DMS53 treated with DMSO at 0.1 percent for 48 hours (cell line): ENCODE data around the gene CTSK.
A peak's percentile ranks its signal among the peaks of the same experiment; 100 is the strongest.
"Not testable (repeated sequence)": the region's sequence is repeated elsewhere in the genome, so short reads cannot be mapped to it uniquely, and the experiment has no call there.

ENCODE experiments used
- DNase-seq: peaks from one replicate; lab custom pipeline; 2025; ENCODE audit not compliant: unreplicated experiment; lab: John Stamatoyannopoulos, UW

Gene CTSK

DNA sequence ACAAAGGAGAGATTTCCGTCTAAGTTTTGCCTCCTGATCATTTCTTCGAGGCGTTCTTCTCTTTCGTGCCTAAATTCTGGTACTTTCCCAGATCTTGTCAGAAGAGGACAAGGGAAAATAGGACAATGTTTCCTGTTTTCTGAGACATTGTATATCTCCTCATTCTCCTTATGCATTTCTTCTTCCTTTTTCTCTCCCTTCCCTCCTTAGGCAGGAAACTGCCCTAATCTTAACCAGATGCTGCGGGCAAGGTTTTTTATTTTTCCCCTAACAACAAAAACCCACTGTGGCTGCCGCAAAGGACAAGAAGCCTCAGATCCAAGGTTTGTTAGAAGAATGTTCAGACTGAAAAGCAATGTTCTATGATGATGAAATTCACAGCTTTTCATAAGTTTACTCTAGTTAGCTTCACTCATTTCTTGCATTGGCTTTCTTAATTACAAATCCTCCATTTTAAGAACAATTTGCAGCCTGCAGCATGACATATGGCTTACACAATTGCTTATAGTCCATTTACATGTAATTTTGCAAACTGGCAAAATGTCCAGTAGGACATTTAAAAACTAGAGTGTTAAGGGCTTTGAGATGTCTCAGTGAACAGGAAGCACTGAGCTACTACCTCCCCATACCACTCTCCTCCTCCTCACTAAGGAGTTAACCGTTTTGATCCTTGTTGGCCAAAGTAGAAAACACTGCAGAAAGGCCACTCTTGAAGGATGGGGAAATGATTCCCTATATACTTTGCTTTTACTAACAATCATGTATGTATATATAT lies 624 bp downstream of the CTSK start:
- no peak for DNase-seq

DNA sequence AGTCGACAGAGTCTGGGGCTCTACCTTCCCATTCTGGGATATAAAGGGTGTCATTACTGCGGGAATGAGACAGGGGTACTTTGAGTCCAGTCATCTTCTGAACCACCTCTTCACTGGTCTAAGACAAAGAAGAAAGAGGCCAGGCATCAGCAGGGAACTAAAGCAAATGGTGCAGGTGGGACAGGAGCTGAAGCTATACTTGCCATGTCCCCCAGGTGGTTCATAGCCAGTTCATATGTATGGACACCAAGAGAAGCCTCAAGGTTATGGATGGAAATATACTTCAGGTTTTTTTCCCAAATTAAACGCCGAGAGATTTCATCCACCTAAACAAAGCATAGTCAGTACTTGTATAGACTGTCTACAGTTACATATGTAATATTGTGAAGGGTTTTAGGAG lies 2.2 kb downstream of the CTSK start:
- DNase-seq = no peak

DNA sequence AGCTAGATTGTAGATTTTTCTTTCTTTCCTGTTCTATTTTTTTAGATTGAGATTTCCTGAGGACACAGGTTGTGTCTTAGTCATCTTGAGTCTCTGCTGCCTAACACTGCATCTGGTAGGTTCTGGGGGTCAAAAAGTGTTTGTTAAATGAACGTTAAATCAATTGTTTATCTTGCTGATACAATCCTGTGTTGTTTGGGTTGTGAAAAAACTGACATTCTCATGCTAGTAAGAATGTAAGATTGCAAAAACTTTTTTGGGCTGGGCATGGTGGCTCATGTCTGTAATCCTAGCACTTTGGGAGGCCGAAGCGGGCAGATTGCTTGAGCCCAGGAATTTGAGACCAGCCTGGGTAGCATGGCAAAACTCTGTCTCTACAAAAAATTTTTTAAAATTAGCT lies 3.4 kb downstream of the CTSK start:
- DNase-seq = no peak

DNA sequence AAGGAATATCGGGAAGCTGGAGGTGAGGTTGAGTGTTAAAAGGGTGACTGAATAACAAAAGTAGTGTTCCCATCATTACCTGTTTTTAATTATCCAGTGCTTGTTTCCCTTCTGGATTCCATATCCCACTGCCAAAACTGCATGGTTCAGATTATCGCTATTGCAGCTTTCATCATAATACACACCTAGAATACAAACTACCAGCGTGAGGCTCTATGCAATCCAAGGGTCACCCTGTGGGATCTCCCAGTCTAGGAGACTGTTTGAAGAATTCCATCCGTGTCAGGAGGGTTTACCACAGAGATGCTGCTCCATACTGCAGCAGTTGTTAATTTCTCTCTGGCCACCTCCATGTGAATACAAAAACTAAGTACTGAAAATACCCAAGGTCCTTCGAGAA lies 9.0 kb downstream of the CTSK start:
- DNase-seq = no peak

DNA sequence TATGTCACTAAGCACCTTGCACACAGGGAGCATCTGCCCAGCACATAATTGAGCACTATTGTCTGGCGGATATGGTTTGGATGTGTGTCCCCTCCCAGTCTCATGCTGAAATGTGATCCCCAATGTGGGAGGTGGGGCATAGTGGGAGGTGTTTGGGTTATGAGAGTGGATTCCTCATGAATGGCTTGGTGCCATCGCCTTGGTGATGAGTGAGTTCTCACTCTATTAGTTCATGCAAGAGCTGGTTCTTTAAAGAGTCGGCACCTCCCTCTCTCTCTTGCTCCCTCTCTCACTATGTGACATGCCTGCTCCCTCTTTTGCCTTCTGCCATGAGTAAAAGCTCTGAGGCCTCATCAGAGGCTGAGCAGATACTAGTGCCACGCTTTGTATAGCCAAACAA lies 9.5 kb downstream of the CTSK start:
- no peak for DNase-seq

DNA sequence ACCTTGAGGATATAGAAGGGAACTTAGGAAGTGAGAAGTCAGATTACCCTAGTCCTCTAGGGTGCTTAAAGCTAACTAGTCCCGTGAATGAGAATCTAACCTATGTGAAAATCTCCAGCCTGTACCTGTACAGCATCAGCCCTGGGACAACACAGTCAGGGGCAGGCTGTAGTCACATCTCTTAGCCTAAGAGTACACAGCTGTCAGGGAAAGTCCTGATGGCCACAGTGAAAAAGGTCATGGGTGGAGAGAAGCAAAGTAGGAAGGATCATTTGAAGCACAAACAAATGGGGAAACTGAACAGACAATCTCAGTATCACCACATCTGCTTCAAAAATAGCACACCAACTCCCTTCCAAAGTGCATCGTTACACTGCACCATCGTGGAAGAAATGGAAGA lies 11.7 kb downstream of the CTSK start:
- DNase-seq = no peak

DNA sequence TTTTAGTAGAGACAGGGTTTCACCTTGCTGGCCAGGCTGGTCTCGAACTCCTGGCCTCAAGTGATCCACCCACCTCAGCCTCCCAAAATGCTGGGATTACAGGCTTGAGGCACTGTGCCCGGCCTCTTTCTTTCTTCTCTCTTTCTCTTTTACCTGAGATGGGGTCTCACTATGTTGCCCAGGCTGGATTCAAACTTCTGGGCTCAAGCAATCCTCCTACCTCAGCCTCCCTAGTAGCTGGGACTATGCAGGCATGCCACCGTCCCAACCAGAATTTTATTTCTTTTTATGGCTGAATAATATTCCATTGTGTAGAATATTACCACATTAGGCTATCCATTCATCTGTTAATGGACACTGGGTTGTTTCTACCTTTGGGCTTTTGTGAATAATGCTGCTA lies 14.3 kb downstream of the CTSK start:
- DNase-seq = not testable (repeated sequence)

DNA sequence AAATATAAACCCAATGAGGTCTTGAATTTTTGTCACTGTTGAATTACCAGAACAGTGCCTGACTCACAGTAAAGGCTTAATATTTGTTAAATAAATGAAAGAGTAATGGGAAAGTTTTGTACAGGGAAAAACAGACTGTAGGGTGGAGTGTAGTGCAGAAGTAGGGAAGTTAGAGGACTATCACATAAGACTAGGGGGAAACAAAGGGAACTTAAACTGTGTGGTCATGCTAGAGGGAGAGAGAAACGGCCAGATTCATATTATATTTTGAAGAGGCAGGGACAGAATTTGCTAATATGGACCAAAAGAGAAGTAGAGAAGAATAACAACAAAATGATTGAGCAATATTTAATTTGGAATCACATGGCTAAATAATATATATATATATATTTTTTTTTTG lies 14.8 kb downstream of the CTSK start:
- no peak for DNase-seq

DNA sequence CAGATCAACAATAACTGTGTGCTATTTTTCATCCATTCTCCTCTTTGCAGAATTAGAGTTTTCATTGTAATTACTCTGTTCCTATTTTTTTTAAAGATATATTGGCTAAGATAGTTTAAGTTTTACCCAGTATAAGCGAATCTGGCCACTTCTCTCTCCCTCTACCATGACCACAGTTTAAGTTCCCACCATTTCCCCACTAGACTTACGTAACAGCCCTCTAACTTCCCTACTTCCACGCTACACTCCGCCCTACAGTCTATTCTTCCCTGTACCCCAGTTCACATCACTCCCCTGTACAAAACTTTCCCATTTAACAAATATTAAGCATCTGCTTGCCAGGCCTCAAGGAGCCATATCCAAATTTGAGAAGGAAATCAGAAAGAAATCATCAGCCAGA lies 16.5 kb downstream of the CTSK start:
- no peak for DNase-seq

DNA sequence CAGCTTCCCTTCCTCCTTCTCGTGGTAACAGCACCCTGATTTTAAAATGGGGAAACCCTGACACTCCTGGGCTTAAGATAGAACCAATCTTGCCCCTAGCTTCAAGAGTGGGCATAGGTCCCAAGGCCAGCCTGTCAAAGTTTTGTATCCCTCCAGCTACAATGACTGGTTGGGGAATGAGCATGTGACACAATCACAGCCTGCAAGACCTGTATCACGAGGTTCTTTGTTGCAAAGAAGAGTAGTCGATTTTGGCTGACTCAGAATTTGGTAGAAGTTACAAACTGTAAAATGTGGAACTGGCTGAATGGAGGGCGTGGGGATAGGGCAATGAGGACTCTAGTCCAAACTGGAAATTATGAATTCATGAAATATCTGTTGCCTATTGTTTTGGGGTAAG lies 18.7 kb downstream of the CTSK start:
- DNase-seq = no peak

DNA sequence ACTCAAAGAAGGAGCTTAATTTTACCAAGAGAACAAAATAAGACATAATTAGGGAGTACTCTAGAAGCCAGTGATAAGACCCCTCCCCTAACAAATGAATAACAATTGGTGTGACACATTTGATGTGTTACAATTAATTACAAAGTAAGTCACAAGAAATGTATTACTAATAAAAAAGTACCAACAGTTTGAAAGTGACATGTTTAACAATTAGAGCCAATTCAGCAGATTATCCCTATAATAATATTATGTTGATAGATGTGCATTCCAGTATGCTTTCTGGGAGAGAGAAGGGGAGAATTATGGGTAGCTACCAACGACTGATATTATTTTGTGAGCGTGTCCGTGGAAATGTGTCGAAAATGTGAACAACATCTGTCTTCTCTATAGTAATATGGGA lies 19.1 kb downstream of the CTSK start:
- no peak for DNase-seq

DNA sequence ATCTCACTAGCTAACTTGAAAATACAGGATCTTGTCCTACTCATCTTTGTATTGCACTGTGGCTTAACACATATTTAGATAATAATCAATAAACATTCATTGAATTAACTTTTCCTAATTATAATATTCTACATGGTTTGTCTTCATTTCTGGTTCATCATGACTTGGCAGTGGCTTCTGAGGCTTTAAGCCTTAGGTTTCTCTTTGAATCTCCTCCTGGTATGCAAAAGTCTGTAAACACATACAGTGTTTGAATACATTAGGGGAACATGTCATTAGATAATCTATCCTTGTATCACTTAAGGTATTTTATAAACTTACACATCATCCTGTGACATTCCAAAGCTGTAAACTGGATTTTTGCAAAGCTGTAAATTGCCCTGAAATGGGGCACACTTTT lies 20.6 kb downstream of the CTSK start:
- DNase-seq = no peak

DNA sequence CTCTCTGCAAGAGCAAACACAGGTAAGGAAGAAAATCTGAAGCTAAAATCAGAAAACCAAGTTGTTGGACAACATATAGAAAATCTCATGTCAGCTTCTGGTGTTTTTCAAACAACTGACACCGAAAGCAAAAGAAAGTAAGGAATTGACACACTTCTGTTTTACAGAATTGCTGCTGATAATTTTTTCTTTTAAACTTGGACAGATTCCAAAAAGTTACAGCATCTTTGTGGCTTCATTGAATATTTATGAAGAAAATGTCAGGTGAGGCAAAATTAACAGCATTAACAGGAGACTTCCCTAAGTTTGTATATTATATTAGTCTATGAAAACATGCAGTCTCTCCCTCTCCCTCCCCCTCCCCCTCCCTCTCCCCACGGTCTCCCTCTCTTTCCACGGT lies 27.6 kb downstream of the CTSK start:
- no peak for DNase-seq

DNA sequence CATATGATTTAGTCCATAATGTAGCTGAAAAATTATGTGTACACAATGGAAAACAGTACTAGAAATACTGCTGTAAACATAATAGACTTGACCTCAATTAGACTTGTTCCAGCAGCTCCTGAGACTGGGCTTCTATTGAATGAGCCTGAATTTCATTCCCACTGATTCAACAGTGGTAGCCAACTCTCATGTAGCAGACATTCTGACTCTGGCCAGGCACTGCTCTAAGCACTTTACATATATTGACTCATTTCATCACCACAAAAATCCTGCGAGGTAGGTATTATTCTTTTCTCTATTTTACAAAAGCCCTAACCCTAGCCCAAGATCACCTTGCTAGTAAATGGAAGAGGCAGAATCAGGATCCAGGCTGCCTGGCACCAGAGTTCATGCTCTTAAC lies 29.7 kb downstream of the CTSK start:
- no peak for DNase-seq

DNA sequence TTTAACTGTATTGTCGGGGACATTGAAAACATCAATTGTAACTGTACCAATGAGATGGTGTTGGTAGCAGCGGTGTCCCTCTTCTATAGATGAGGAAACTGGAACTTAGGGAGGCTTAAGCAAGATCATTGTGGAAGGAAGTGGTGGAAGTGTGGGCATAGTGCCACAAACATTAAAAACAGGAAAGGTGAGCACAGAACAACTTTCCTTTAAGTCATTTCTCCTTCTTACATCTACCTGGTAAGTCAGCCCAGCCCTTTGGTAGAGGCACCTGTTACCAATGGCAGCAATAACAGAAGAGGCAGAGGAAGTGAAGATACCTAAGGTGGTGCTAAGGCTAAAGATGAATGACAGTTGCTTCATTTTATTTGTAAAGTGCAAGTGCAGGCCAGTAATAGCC lies 30.5 kb downstream of the CTSK start:
- no peak for DNase-seq

DNA sequence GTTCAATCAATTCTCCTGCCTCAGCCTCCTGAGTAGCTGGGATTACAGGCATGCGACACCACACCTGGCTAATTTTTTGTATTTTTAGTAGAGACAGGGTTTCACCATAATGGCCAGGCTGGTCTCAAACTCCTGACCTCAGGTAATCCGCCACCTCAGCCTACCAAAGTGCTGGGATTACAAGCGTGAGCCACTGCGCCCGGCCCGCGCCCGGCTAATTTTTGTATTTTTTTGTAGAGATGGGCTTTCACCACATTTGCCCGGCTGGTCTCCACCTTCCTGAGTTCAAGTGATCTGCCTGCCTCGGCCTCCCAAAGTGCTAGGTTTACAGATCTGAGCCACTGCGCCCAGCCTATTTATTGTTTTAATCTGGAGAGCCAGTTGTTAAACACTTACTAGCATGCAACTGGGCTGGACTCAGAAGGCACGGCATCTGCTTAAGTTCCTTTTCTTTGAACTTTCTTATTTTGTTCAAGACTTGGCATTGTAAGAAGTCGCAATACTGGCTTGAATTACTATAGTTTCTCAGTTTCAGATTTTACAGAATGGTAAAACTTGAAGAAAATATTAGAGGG lies 32.0 kb downstream of the CTSK start:
- DNase-seq = not testable (repeated sequence)

DNA sequence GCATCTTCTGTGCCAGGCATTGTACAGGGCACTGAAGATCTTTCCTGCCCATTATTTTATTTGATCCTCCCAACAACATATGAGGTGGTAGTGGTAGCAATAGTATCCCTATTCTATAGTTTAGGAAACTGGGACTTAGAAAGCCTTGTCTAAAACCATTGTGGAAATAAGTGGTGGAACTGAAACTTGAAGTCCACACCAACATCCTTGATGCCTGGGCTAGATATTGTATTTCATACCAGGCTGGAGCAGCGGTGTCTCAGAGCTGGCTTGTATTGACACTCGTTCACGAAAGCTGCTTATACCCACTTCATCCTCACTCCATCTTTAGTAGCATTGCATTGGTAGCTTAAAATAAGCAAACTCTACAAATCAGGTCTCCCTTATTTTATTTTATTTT lies 32.8 kb downstream of the CTSK start:
- DNase-seq = no peak

DNA sequence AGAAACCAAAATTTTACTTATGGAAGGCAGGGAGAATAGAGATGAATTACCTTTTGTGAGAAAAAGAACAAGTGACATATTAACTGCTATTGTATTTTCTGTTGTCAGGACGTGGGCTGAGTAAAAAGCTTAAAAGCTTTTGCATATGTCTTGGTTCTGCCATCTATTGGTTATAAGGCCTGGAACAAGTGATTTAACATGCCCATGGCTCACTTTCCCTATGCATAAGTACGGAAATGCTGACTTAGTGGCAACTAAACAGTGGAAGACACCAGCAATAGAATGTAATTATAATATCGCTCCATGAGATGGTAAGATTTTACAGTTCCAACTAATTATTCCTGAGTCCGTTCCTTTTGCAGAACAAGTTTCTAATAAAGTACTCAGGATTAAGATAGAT lies 35.7 kb downstream of the CTSK start:
- no peak for DNase-seq

DNA sequence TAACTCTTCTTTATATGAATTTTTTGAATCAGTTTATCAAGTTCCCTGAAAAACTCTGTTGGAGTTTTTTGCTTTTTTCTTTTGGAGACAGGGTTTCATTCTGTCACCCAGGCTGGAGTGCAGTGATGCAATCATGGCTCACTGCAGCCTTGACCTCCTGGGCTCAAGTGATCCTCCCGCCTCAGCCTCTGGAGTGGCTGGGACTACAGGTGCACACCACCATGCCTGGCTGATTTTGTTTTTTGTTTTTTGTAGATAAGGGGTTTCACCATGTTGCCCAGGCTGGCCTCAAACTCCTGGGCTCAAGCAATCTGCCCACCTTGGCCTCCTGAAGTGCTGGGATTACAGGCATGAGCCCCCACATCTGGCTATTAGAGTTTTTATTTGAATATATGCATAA lies 40.4 kb downstream of the CTSK start:
- not testable (repeated sequence) for DNase-seq

DNA sequence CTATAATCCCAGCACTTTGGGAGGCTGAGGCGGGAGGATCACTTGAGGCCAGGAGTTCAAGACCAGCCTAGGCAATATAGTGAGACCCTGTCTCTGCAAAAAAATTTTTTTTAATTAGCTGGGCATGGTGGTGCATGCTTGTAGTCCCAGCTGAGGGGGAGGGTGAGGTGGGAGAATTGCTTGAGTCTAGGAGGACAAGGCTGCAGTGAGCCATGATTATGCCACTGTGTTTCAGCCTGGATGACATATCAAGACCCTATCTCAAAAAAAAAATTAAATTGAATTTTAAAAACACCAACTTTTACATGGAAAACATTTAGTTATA lies 42.1 kb downstream of the CTSK start:
- DNase-seq = not testable (repeated sequence)

DNA sequence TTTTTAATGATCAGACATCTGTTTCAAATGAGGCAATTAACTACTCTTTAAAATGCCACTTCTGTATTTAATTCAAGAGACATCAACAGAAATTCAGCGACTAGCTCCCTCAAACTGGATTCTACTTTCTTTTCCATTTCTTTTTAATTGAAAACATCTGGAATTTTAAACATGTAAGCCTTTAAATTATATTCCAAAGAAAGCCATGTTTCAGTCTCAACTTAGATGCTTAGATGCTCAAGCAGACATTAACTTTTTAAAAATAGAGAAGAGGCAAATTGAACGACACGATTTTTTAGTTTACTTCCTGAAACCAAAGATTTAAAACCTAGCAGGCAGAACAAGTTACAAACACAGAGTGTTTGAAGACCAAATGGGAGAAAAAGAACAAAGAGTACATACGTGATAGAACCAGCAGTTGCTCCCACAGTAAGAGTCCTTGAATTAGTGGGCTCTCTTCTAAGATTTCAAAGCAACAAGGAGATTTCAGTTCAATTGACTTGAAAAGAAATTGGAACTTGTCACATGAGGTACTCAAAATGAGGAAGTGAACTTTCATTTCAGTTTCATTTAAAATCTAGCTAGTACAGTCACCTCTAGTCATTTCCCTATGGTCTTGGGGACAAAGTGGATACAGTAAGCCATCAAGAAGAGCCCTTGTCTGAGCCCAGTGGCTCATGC lies 42.6 kb downstream of the CTSK start, which contains the start of gene CTSS:
CTSS (minus strand) TSS at position 483 of the 681 bp plus-strand sequence. CDS start 1,015 bp downstream, outside the sequence.
- DNase-seq = peak; percentile 36

DNA sequence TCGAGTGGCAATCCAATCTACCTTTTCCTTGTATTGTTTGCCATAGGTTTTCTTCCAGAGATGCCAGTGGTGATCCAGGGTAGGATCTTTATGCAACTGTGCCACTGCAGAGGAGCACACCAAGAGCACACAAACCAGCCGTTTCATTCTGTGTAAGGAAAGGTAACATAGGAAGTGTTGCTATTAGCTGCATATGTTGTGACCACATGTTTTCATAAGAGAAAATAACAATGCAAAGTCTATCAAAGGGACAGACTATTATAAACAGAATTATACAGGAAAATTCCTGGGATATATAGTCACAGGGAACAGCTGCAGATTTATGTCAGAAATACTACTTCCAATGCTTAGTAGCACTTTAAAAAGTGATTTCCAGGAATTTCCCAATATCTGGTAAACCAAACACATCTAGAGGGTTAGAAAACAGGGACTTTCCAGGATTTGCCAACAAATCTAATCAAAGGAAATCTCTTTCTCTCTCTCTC lies 43.4 kb downstream of the CTSK start:
- peak; percentile 24 for DNase-seq
